ENCODE measurements around the gene EVPL. TPM values are rescaled to one million over a fixed set of nuclear protein-coding genes. Genes with fewer than 3 reads are reported as not detected.

The EVPL gene
- polyA plus RNA-seq, 1 donor (not counting 4 experiments of a cell fraction or from before 2014, with no cell fraction given) = 7.6 TPM

- peaks cover 27 to 60% of the 10 kb centered on the region in 2 experiments for H3K36me3 ChIP-seq (ENCODE audit: control insufficient read depth in 2 of 2, extremely low read depth in 1 of 2, insufficient read depth in 2 of 2, low read length in 2 of 2)
- FAIRE-seq = no peak
These were observed 22.1 kb upstream of the EVPL start for GRCh38 chr17:76049239-76049638.

DNA sequence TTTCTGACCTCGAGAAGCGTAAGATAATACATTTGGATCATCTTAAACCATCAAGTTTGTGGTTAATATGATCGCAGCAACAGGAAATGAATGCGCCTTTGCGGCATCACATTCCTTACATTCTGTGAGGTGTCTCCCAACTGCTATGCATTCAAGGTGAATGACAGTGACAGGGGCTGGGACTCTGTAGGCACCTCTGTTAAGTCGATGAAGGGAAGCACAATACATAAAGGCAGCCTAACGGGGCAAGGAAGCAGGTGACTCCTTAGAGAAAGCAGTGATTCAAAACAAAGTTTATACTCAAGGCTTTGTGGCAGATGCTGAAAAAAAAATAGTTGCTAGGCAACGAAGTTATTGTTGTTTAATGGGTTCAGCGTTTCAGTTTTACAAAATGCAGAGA, 21.6 kb upstream of the EVPL start:
- dilution Hi-C loops (cut with MboI; ENCODE audit: extremely low pct_ligation_motif_present, low sequenced_read_pairs) = no loop called here

More at GRCh38 chr17:76049239-76049638, 22.1 kb upstream of the EVPL start:
- peaks cover 21% of the 10 kb centered on the region for H3K4me1 ChIP-seq (ENCODE audit: control insufficient read depth, extremely low read depth, insufficient read depth, low read length)
- H2AFZ ChIP-seq (ENCODE audit: control insufficient read depth, low read length) = no peak overlapping the region
- H3K27ac ChIP-seq (ENCODE audit: control insufficient read depth, insufficient read depth, low read length) = no peak overlapping the region
- no peak overlapping the region for H3K4me2 ChIP-seq (ENCODE audit: control insufficient read depth, extremely low read depth, insufficient read depth, low read depth, low read length)
- no peaks in the 10 kb centered on the region for H4K20me1 ChIP-seq (ENCODE audit: control insufficient read depth, extremely low read depth, insufficient read depth, low read length)
- TF ChIP-seq, protein P1, sequence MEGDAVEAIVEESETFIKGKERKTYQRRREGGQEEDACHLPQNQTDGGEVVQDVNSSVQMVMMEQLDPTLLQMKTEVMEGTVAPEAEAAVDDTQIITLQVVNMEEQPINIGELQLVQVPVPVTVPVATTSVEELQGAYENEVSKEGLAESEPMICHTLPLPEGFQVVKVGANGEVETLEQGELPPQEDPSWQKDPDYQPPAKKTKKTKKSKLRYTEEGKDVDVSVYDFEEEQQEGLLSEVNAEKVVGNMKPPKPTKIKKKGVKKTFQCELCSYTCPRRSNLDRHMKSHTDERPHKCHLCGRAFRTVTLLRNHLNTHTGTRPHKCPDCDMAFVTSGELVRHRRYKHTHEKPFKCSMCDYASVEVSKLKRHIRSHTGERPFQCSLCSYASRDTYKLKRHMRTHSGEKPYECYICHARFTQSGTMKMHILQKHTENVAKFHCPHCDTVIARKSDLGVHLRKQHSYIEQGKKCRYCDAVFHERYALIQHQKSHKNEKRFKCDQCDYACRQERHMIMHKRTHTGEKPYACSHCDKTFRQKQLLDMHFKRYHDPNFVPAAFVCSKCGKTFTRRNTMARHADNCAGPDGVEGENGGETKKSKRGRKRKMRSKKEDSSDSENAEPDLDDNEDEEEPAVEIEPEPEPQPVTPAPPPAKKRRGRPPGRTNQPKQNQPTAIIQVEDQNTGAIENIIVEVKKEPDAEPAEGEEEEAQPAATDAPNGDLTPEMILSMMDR (optimal IDR thresholded peaks at IDR 0.05 in 1 of 3, IDR thresholded peaks at IDR 0.05 in 1 of 3, conservative IDR thresholded peaks at IDR 0.05 in 1 of 3; ENCODE audit: extremely low read depth in 1 of 3, insufficient read depth in 2 of 3, low read length in 3 of 3) = no peak
- TF ChIP-seq EZH2 (IDR thresholded peaks at IDR 0.05; ENCODE audit: low read length) = no peak
- H3K9ac ChIP-seq (ENCODE audit: control insufficient read depth, extremely low read depth, insufficient read depth, low read length) = no peak overlapping the region
- H3K4me3 ChIP-seq (ENCODE audit: control insufficient read depth in 2 of 3, extremely low read depth in 1 of 3, insufficient read depth in 2 of 3, low read depth in 1 of 3, low read length in 3 of 3) = no peak overlapping the region
- DNase-seq (ENCODE audit: low read depth, low spot score) = no peak
- peaks cover 7% of the 10 kb centered on the region for H3K79me2 ChIP-seq (ENCODE audit: control insufficient read depth, insufficient read depth, low read length)
- no peaks in the 10 kb centered on the region for H3K27me3 ChIP-seq (ENCODE audit: control insufficient read depth, extremely low read depth, insufficient read depth, low read length)
- dilution Hi-C loops (cut with MboI; ENCODE audit: extremely low pct_ligation_motif_present, low sequenced_read_pairs) = no loop called here
- H3K9me1 ChIP-seq (ENCODE audit: control insufficient read depth, extremely low read depth, insufficient read depth, low read length) = peaks cover 3% of the 10 kb centered on the region
- H3K9me3 ChIP-seq (ENCODE audit: control insufficient read depth, low read depth, low read length) = no peaks in the 10 kb centered on the region

More for the DNA sequence above, 21.6 kb upstream of the EVPL start:
- H3K4me2 ChIP-seq (ENCODE audit: control insufficient read depth, extremely low read depth, insufficient read depth, low read depth, low read length) = no peak overlapping the region
- no peaks in the 10 kb centered on the region for H4K20me1 ChIP-seq (ENCODE audit: control insufficient read depth, extremely low read depth, insufficient read depth, low read length)
- H3K9ac ChIP-seq (ENCODE audit: control insufficient read depth, extremely low read depth, insufficient read depth, low read length) = no peak overlapping the region
- H3K4me1 ChIP-seq (ENCODE audit: control insufficient read depth, extremely low read depth, insufficient read depth, low read length) = peaks cover 15% of the 10 kb centered on the region
- no peaks in the 10 kb centered on the region for H3K9me3 ChIP-seq (ENCODE audit: control insufficient read depth, low read depth, low read length)
- FAIRE-seq = no peak
- H3K79me2 ChIP-seq (ENCODE audit: control insufficient read depth, insufficient read depth, low read length) = peaks cover 7% of the 10 kb centered on the region
- TF ChIP-seq, protein P1 (optimal IDR thresholded peaks at IDR 0.05 in 1 of 3, IDR thresholded peaks at IDR 0.05 in 1 of 3, conservative IDR thresholded peaks at IDR 0.05 in 1 of 3; ENCODE audit: extremely low read depth in 1 of 3, insufficient read depth in 2 of 3, low read length in 3 of 3) = no peak
- no peak for TF ChIP-seq EZH2 (IDR thresholded peaks at IDR 0.05; ENCODE audit: low read length)
- no peak for DNase-seq (ENCODE audit: low read depth, low spot score)
- H3K4me3 ChIP-seq (ENCODE audit: control insufficient read depth in 2 of 3, extremely low read depth in 1 of 3, insufficient read depth in 2 of 3, low read depth in 1 of 3, low read length in 3 of 3) = no peak overlapping the region
- H3K36me3 ChIP-seq (ENCODE audit: control insufficient read depth in 2 of 2, extremely low read depth in 1 of 2, insufficient read depth in 2 of 2, low read length in 2 of 2) = peaks cover 31 to 63% of the 10 kb centered on the region in 2 experiments
- no peak overlapping the region for H2AFZ ChIP-seq (ENCODE audit: control insufficient read depth, low read length)
- H3K9me1 ChIP-seq (ENCODE audit: control insufficient read depth, extremely low read depth, insufficient read depth, low read length) = peaks cover 3% of the 10 kb centered on the region
- no peak overlapping the region for H3K27ac ChIP-seq (ENCODE audit: control insufficient read depth, insufficient read depth, low read length)
- H3K27me3 ChIP-seq (ENCODE audit: control insufficient read depth, extremely low read depth, insufficient read depth, low read length) = no peaks in the 10 kb centered on the region
